ENCODE measurements around the gene RAB31.

RAB31 gene

GRCh38 chr18:9787712-9788111 is 79.6 kb downstream of the RAB31 start:
- DNase-seq: no peak

- no peak for DNase-seq
Observed at GRCh38 chr18:9788140-9788539, 80.0 kb downstream of the RAB31 start.

- no peak for DNase-seq
Observed at GRCh38 chr18:9788860-9789259, 80.8 kb downstream of the RAB31 start.

- DNase-seq: no peak
Observed at GRCh38 chr18:9790261-9790660, 82.2 kb downstream of the RAB31 start.

- no peak for DNase-seq
Observed at GRCh38 chr18:9791991-9792390, 83.9 kb downstream of the RAB31 start.

GRCh38 chr18:9792565-9793245 is 84.6 kb downstream of the RAB31 start:
- no peak for DNase-seq

GRCh38 chr18:9796011-9796410 is 87.9 kb downstream of the RAB31 start:
- DNase-seq: no peak

GRCh38 chr18:9796935-9797549 is 88.9 kb downstream of the RAB31 start:
- DNase-seq: peak in 31 of 51 donors; percentile 12 to 77 (median 46)

- DNase-seq: no peak
Observed at GRCh38 chr18:9802175-9803062, 94.3 kb downstream of the RAB31 start.

- DNase-seq: no peak
Observed at GRCh38 chr18:9803063-9803697, 95.1 kb downstream of the RAB31 start.

- peak in 17 of 51 donors; percentile 23 to 59 (median 34) for DNase-seq
Observed at GRCh38 chr18:9803698-9804516, 95.8 kb downstream of the RAB31 start.

- peak in 1 of 51 donors; percentile 54 for DNase-seq
Observed at GRCh38 chr18:9804517-9805104, 96.5 kb downstream of the RAB31 start.

- no peak for DNase-seq
Observed at GRCh38 chr18:9806905-9807304, 98.8 kb downstream of the RAB31 start.

GRCh38 chr18:9808295-9809241 is 100.5 kb downstream of the RAB31 start:
- DNase-seq: peak in 22 of 51 donors; percentile 22 to 80 (median 45)

- DNase-seq: peak in 1 of 51 donors; percentile 26
Observed at GRCh38 chr18:9809697-9810096, 101.6 kb downstream of the RAB31 start.

GRCh38 chr18:9810299-9810698 is 102.2 kb downstream of the RAB31 start:
- no peak for DNase-seq

GRCh38 chr18:9810994-9811705 is 103.0 kb downstream of the RAB31 start:
- DNase-seq: peak in 1 of 51 donors; percentile 20

GRCh38 chr18:9811978-9812377 is 103.9 kb downstream of the RAB31 start:
- DNase-seq: no peak

- DNase-seq: no peak
Observed at GRCh38 chr18:9814431-9814830, 106.3 kb downstream of the RAB31 start.
